A549 (cell line): Measurements from ENCODE around the gene CRYZL1. TPM values are rescaled to one million over a fixed set of nuclear protein-coding genes. Genes with fewer than 3 reads are reported as not detected.

ENCODE experiments used
- ATAC-seq, 2 experiments: fragments of 200-7000 bp in 1 of 2; fragments of >200 bp in 1 of 2; cut with Nextera tagmentation in 1 of 2; cut with Tn5 transposase in 1 of 2; 3 replicates each; pipeline versions ENCODE4 v1.8.0 to v1.9.1; 2018 to 2020; ENCODE audit warnings: mild to moderate bottlenecking in 1 of 2, moderate library complexity in 1 of 2
- CTCF ChIA-PET: fragments of 300-600 bp; sonication (Branson Sonifier 250); formaldehyde crosslinking; extraction: SDS; loops from one replicate; lab custom pipeline; 2021; ENCODE audit warnings: antibody characterized with exemption, inconsistent platforms; lab: Yijun Ruan, JAX
- POLR2A ChIA-PET: fragments of 350-600 bp; formaldehyde crosslinking; extraction: SDS; loops from one replicate; lab custom pipeline; 2021; ENCODE audit warnings: antibody characterized with exemption, inconsistent platforms; lab: Yijun Ruan, JAX
- DNase-seq, 2 experiments: peaks; one replicate each; pipeline versions ENCODE4 v3.0.0 to v3.0.0-alpha.2; 2011 to 2016; ENCODE audit warnings: low read depth in 1 of 2, low spot score in 1 of 2
- FAIRE-seq: peaks from 2 replicates; lab custom pipeline; 2011; peaks lifted over from hg19 to GRCh38; lab: Jason Lieb, UNC
- H3K27ac ChIP-seq, 2 experiments: fragments of >200 bp; sonication (Bioruptor Twin); formaldehyde crosslinking; 3 replicates each; pipeline ENCODE4 v1.5.1; 2016 to 2017
- H3K4me1 ChIP-seq: fragments of >200 bp; sonication (Bioruptor Twin); formaldehyde crosslinking; 3 replicates; pipeline ENCODE4 v1.6.1; 2016
- H3K4me2 ChIP-seq: fragments of >200 bp; sonication (Bioruptor Twin); formaldehyde crosslinking; 3 replicates; pipeline ENCODE4 v1.6.1; 2016
- H3K4me3 ChIP-seq: fragments of >200 bp; sonication (Bioruptor Twin); formaldehyde crosslinking; 3 replicates; pipeline ENCODE4 v1.5.1; 2016
- H3K9me3 ChIP-seq: fragments of >200 bp; sonication (Bioruptor Twin); formaldehyde crosslinking; 3 replicates; pipeline ENCODE4 v1.6.1; 2016
- CBX8 ChIP-seq: fragments of 200-600 bp; sonication (generic); IDR thresholded peaks from 2 replicates; pipeline ENCODE4 v1.6.1; 2016
- CHD4 ChIP-seq: fragments of 200-600 bp; sonication (generic); IDR thresholded peaks from 2 replicates; pipeline ENCODE4 v1.6.1; 2016; ENCODE audit warnings: antibody characterized with exemption, mild to moderate bottlenecking, borderline replicate concordance
- CTCF ChIP-seq: fragments of >200 bp; sonication (Bioruptor Twin); formaldehyde crosslinking; IDR thresholded peaks from 3 replicates; pipeline ENCODE4 v1.5.1; 2016
- ELK1 ChIP-seq: fragments of 150-350 bp; IDR thresholded peaks from 2 replicates; pipeline ENCODE4 v1.6.1; 2014; ENCODE audit warnings: low read depth, mild to moderate bottlenecking, low read length
- FOXS1 ChIP-seq: fragments of 250-450 bp; sonication (Bioruptor Pico); IDR thresholded peaks from 2 replicates; pipeline ENCODE4 v1.5.0; 2020; ENCODE audit warnings: mild to moderate bottlenecking, moderate library complexity
- HES2 ChIP-seq: fragments of >200 bp; sonication (Bioruptor Twin); formaldehyde crosslinking; IDR thresholded peaks from 2 replicates; pipeline ENCODE4 v1.6.1; 2016
- HMGXB4 ChIP-seq: fragments of 250-450 bp; sonication (Bioruptor Pico); IDR thresholded peaks from 2 replicates; pipeline ENCODE4 v1.5.0; 2021; ENCODE audit warnings: mild to moderate bottlenecking, moderate library complexity, borderline replicate concordance
- HOXB5 ChIP-seq: fragments of 250-450 bp; sonication (Bioruptor Pico); IDR thresholded peaks from 2 replicates; pipeline ENCODE4 v1.5.0; 2020; ENCODE audit warnings: mild to moderate bottlenecking, moderate library complexity
- KDM1A ChIP-seq: fragments of 200-600 bp; sonication (generic); IDR thresholded peaks from 2 replicates; pipeline ENCODE4 v1.6.1; 2016; ENCODE audit warnings: low read depth, mild to moderate bottlenecking
- KDM5A ChIP-seq: fragments of 200-600 bp; sonication (generic); IDR thresholded peaks from 2 replicates; pipeline ENCODE4 v1.6.1; 2016; ENCODE audit warnings: antibody characterized with exemption, mild to moderate bottlenecking
- MAX ChIP-seq: IDR thresholded peaks from 2 replicates; pipeline ENCODE4 v1.6.1; 2012
- NR3C1 ChIP-seq: fragments of >200 bp; sonication (Bioruptor Twin); formaldehyde crosslinking; IDR thresholded peaks from 3 replicates; pipeline ENCODE4 v1.6.1; 2017
- PBX3 ChIP-seq: IDR thresholded peaks from 2 replicates; pipeline ENCODE4 v1.6.1; 2012
- RCOR1 ChIP-seq: fragments of 150-350 bp; IDR thresholded peaks from 2 replicates; pipeline ENCODE4 v1.6.1; 2014; ENCODE audit warnings: antibody characterized with exemption, low read length, low read depth
- REST ChIP-seq: fragments of 200-600 bp; sonication (generic); IDR thresholded peaks from 2 replicates; pipeline ENCODE4 v1.6.1; 2016; ENCODE audit warnings: antibody characterized with exemption, mild to moderate bottlenecking, moderate library complexity
- RFX5 ChIP-seq: fragments of 450-650 bp; IDR thresholded peaks from 2 replicates; pipeline ENCODE4 v1.7.1; 2014; ENCODE audit warnings: antibody characterized with exemption, mild to moderate bottlenecking, moderate library complexity
- RNF2 ChIP-seq: fragments of 200-600 bp; sonication (generic); IDR thresholded peaks from 2 replicates; pipeline ENCODE4 v1.6.1; 2016; ENCODE audit warnings: low read depth, mild to moderate bottlenecking, antibody characterized with exemption, moderate library complexity, borderline replicate concordance
- TFCP2L1 ChIP-seq: fragments of 250-450 bp; sonication (Bioruptor Pico); IDR thresholded peaks from 2 replicates; pipeline ENCODE4 v1.5.0; 2021; ENCODE audit warnings: mild to moderate bottlenecking
- ZSCAN20 ChIP-seq: fragments of 250-450 bp; sonication (Bioruptor Pico); IDR thresholded peaks from 2 replicates; pipeline ENCODE4 v1.8.0; 2022; ENCODE audit warnings: mild to moderate bottlenecking, moderate library complexity
- WGBS: methylation state at CpG from one replicate; pipeline ENCODE4 v1.1.6; 2017; ENCODE audit errors: missing lambda C conversion rate; 5-methylcytosine and 5-hydroxymethylcytosine counted together
- polyA plus RNA-seq, 4 experiments: library from polyadenylated mRNA; depleted of rRNA in 3 of 4; stranded (reverse); fragments of >200 nt; fragmentation: RNase III in 1 of 4; extraction: RNeasy Plus Mini Kit Qiagen cat#74134 plus additional on column Dnase treatment in 1 of 4; gene quantifications; 2 replicates in 3 of 4; 3 replicates in 1 of 4; pipeline ENCODE4 v1.2.3, GENCODE V29; 2011 to 2017

The CRYZL1 gene
- polyA plus RNA-seq, 2 of the 4 experiments (the other 2 are of a cell fraction) = 15.2 to 38.9 TPM

- TF ChIP-seq ELK1 = no peak
- TF ChIP-seq FOXS1 (CRISPR knock-in tag) = no peak
- TF ChIP-seq KDM1A = no peak
Observed at GRCh38 chr21:33663241-33663640, 21.7 kb upstream of the CRYZL1 start (continued).

- peaks cover 13% of the 10 kb centered on the region; the same call in 2 of the 3 replicates for H3K4me1 ChIP-seq
- H3K27ac ChIP-seq = no peak overlapping the region
- WGBS = 88% methylated on average over 3 of the region's 3 CpGs
- no peak for ATAC-seq
- ChIA-PET POLR2A (no interaction called here), CTCF (no interaction called here)
- no peak for FAIRE-seq
- DNase-seq = no peak
- no peak overlapping the region for H3K4me3 ChIP-seq
- no peak overlapping the region for H3K4me2 ChIP-seq
- peaks cover 8% of the 10 kb centered on the region; the same call in 1 of the 3 replicates for H3K9me3 ChIP-seq
- TF ChIP-seq KDM5A (no peak), RNF2 (no peak), CBX8 (no peak), PBX3 (no peak), RFX5 (no peak), HOXB5 (CRISPR knock-in tag) (no peak), ZSCAN20 (no peak), CTCF (no peak), TFCP2L1 (no peak), ELK1 (no peak), HES2 (no peak), CHD4 (no peak), HMGXB4 (no peak), RCOR1 (no peak), NR3C1 (no peak), MAX (no peak), REST (no peak)
- TF ChIP-seq, all 56 proteins: peak for 0
Observed at GRCh38 chr21:33662046-33662445, 20.5 kb upstream of the CRYZL1 start.
